HEK293 (cell line): Measurements from ENCODE around the gene XPR1.

Experiments used
- BCL11A ChIP-seq: fragments of 450-650 bp; formaldehyde crosslinking; IDR thresholded peaks from 2 replicates; pipeline ENCODE4 v1.5.1; 2016; ENCODE audit warnings: low read depth, missing biosample characterization, missing genetic modification characterization
- CTCF ChIP-seq: fragments of 450-650 bp; formaldehyde crosslinking; IDR thresholded peaks from 2 replicates; pipeline ENCODE4 v1.5.1; 2016; ENCODE audit warnings: missing biosample characterization, missing genetic modification characterization
- KLF17 ChIP-seq: fragments of 450-650 bp; formaldehyde crosslinking; IDR thresholded peaks from 2 replicates; pipeline ENCODE4 v1.5.1; 2016; ENCODE audit warnings: missing biosample characterization, missing genetic modification characterization
- ZNF121 ChIP-seq: fragments of 450-650 bp; formaldehyde crosslinking; IDR thresholded peaks from 2 replicates; pipeline ENCODE4 v1.5.1; 2016; ENCODE audit warnings: missing biosample characterization, missing genetic modification characterization
- ZNF138 ChIP-seq: fragments of 450-650 bp; formaldehyde crosslinking; IDR thresholded peaks from 2 replicates; pipeline ENCODE4 v1.5.1; 2016; ENCODE audit warnings: missing biosample characterization, missing genetic modification characterization, borderline replicate concordance
- ZNF175 ChIP-seq: fragments of 450-650 bp; formaldehyde crosslinking; IDR thresholded peaks from 2 replicates; pipeline ENCODE4 v1.5.1; 2016; ENCODE audit warnings: missing biosample characterization, missing genetic modification characterization
- ZNF18 ChIP-seq: fragments of 450-650 bp; formaldehyde crosslinking; IDR thresholded peaks from 2 replicates; pipeline ENCODE4 v1.5.1; 2016; ENCODE audit warnings: missing biosample characterization, missing genetic modification characterization
- ZNF292 ChIP-seq: fragments of 450-650 bp; formaldehyde crosslinking; IDR thresholded peaks from 2 replicates; pipeline ENCODE4 v1.5.1; 2016; ENCODE audit warnings: low read depth, missing biosample characterization, missing genetic modification characterization, borderline replicate concordance
- ZNF398 ChIP-seq: fragments of 450-650 bp; formaldehyde crosslinking; IDR thresholded peaks from 2 replicates; pipeline ENCODE4 v1.5.1; 2017; ENCODE audit warnings: missing biosample characterization, missing genetic modification characterization
- ZNF404 ChIP-seq: fragments of 450-650 bp; formaldehyde crosslinking; IDR thresholded peaks from 2 replicates; pipeline ENCODE4 v1.5.1; 2017; ENCODE audit warnings: missing biosample characterization, missing genetic modification characterization
- ZNF561 ChIP-seq: fragments of 450-650 bp; IDR thresholded peaks from 2 replicates; pipeline ENCODE4 v1.5.1; 2018; ENCODE audit warnings: missing biosample characterization, missing genetic modification characterization, borderline replicate concordance
- ZNF600 ChIP-seq: fragments of 450-650 bp; formaldehyde crosslinking; IDR thresholded peaks from 2 replicates; pipeline ENCODE4 v1.5.1; 2016; ENCODE audit warnings: missing biosample characterization, missing genetic modification characterization
- ZNF639 ChIP-seq: fragments of 450-650 bp; formaldehyde crosslinking; IDR thresholded peaks from 2 replicates; pipeline ENCODE4 v1.5.1; 2016; ENCODE audit warnings: missing biosample characterization, missing genetic modification characterization

- TF ChIP-seq CTCF (tag by site-specific recombination) = no peak
- no peak for TF ChIP-seq KLF17 (tag by site-specific recombination)
- no peak for TF ChIP-seq BCL11A
- TF ChIP-seq ZNF175 = no peak
- no peak for TF ChIP-seq ZNF600 (tag by site-specific recombination)
- no peak for TF ChIP-seq ZNF138 (tag by site-specific recombination)
- TF ChIP-seq ZNF398 = no peak
- no peak for TF ChIP-seq ZNF121
- no peak for TF ChIP-seq ZNF404 (tag by site-specific recombination)
- TF ChIP-seq ZNF18 (tag by site-specific recombination) = no peak
- TF ChIP-seq ZNF561 (tag by site-specific recombination) = no peak
- TF ChIP-seq ZNF639 (tag by site-specific recombination) = no peak
- no peak for TF ChIP-seq ZNF292 (tag by site-specific recombination)
Measured at GRCh38 chr1:180935326-180936109, 303.7 kb downstream of the XPR1 start.
